NCI-H82 treated with DMSO at 0.1 percent for 48 hours (cell line): ENCODE measurements around the gene GNRHR.
"Not testable (repeated sequence)": the region's sequence is repeated elsewhere in the genome, so short reads cannot be mapped to it uniquely, and the experiment has no call there.

ENCODE experiments used
- DNase-seq: peaks from one replicate; lab custom pipeline; 2025; ENCODE audit not compliant: unreplicated experiment; lab: John Stamatoyannopoulos, UW

The GNRHR gene, protein sequence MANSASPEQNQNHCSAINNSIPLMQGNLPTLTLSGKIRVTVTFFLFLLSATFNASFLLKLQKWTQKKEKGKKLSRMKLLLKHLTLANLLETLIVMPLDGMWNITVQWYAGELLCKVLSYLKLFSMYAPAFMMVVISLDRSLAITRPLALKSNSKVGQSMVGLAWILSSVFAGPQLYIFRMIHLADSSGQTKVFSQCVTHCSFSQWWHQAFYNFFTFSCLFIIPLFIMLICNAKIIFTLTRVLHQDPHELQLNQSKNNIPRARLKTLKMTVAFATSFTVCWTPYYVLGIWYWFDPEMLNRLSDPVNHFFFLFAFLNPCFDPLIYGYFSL

GRCh38 chr4:67754288-67754687, at the start of gene GNRHR:
Gene GNRHR (minus strand): TSS chr4:67754388. CDS start chr4:67754335, 53 bp downstream.
- no peak for DNase-seq

- DNase-seq, result no peak
Observed at GRCh38 chr4:67796810-67797209, 42.6 kb upstream of the GNRHR start.

DNA sequence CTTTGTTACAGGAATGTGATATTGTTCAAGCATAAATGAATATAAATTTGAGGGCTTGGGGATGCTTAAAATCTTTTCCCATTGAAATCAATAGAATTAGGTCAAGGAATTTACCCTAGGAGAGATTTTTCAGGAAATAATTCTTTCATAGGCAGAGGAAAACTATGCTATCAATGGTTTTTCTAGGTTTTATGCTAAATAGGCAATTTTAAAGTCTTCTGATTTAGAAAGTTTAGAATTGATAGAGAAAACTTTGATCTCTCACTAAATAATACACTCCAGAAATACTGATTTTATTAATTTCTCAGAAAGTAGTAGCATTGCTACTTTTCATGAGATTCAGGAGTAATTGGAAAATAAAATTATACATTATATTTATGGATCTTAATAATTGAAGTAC, 36.5 kb upstream of the GNRHR start:
- no peak for DNase-seq

GRCh38 chr4:67787311-67787710, 33.1 kb upstream of the GNRHR start:
- no peak for DNase-seq

DNA sequence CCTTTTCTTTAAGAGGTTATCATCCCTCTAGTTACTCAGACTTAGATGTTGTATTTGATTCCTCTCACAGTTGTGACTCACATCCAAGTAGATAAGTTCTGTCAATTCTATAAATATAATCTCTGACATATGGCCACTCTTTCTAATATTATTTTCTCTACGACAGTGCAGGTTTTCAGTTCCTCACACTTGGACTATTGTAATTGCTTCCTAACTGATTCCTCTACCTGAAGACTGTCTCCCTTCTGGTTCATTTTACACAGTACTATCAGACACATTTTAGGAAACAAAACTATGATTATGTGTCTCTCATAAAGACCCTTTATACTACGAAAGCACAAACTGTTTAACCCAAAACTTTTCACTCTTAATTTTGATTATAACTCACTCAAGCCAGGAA, 31.3 kb upstream of the GNRHR start:
- DNase-seq, result no peak

GRCh38 chr4:67779631-67780030, 25.4 kb upstream of the GNRHR start:
- no peak for DNase-seq

DNA sequence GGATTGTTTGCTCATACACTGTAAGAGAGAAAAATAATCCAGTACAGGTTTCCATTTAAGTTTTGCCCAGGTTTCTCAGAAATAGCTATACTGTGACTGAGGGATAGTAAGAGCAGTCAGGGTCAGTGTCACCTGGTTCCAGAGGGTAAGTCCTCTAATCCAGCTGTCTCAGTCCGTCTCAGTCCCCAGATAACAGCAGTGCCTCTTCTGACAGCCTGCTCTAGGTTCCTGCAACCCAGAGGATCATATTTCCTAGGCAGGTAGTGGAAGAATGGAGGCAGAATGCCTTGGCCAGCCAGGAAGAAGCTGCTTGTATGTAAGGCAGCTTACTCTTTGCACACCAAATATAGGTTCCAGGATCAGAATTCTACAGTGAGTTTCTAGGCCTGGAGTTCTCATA, 22.6 kb upstream of the GNRHR start:
- peak; percentile 59 for DNase-seq

DNA sequence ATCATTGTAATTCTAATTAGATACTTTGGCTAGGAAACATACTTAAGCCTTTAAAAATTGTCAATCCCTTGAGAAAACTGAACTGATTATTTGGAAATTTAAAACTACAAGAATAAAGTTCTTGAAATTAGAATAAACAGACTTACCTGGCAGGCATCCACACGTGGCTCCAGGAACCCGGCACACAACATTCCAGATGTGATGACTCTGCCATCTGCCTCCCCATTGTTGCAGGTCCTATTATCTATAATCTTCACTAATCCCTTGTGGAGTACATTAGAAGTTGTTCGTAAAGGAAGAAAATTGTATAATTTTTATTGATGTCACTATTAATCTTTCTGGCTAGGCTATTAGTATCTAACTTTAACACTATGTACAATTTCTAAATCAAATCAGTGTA, 16.2 kb upstream of the GNRHR start:
- peak; percentile 33 for DNase-seq

DNA sequence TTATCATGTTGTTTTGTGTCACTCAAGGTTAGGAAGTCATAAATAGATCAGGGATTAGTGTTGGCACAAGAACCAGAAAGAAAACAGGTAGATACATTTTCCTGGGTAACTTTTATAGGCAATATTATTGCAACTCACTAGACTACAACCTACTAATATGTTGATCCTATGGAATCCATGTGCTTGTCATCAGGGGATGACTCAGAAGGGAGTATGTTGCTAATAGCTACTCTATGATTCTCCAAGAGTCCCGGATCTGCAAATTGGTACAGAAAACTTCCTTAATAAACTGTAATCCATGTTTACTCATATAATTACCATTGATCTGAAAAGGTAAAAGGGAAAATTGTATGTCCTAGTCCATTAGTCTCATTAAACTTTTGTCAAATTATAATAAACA, 11.7 kb upstream of the GNRHR start:
- no peak for DNase-seq

- no peak for DNase-seq
Observed at GRCh38 chr4:67765401-67765800, 11.2 kb upstream of the GNRHR start.

DNA sequence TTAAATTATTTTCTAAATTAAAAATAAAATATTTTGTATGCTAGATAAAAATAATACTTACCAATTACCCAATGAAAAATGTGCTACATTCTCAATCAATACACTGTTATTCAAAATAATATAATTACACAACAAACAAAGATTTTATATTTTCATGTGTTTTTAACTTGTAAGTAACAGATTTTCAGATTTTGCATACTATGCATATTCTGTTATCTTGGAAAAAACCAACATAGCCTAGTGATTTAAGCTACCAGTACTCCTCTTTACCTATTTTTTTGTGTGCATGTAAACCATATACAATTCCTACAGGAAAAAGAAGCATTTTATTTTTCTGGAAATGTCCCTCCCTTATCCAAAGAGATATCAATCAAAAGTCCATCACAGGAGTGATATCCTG, 10.0 kb upstream of the GNRHR start:
- DNase-seq, result no peak

GRCh38 chr4:67762086-67762485, 7.9 kb upstream of the GNRHR start:
- DNase-seq, result no peak

GRCh38 chr4:67756991-67757390, 2.8 kb upstream of the GNRHR start:
- not testable (repeated sequence) for DNase-seq

GRCh38 chr4:67755974-67756373, 1.8 kb upstream of the GNRHR start:
- no peak for DNase-seq

GRCh38 chr4:67751260-67751659, 2.9 kb downstream of the GNRHR start:
- no peak for DNase-seq

DNA sequence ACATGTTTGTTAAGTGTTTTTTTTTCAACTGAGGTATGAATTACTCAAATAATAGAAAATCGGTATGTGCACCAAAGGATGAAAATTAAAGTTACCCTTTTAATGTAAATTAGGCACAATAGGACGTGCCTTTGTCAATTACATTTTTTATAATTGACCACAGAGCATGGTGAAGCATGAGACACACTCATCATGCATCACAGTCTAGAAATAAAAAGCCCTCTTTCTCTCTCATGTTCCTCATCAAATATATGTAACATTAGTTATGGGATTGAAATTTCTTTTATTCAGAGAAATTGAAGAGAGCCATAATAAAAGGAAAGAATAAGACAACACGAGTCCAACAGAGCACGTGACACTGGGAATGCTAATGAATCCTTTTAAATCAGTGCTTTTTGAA, 3.5 kb downstream of the GNRHR start:
- DNase-seq, result no peak

- DNase-seq, result no peak
Observed at GRCh38 chr4:67749286-67749685, 4.9 kb downstream of the GNRHR start.

- no peak for DNase-seq
Observed at GRCh38 chr4:67746797-67747495, 7.2 kb downstream of the GNRHR start.

- DNase-seq, result no peak
Observed at GRCh38 chr4:67744561-67745283, 9.5 kb downstream of the GNRHR start.

GRCh38 chr4:67743194-67743593, 11.0 kb downstream of the GNRHR start:
- no peak for DNase-seq

DNA sequence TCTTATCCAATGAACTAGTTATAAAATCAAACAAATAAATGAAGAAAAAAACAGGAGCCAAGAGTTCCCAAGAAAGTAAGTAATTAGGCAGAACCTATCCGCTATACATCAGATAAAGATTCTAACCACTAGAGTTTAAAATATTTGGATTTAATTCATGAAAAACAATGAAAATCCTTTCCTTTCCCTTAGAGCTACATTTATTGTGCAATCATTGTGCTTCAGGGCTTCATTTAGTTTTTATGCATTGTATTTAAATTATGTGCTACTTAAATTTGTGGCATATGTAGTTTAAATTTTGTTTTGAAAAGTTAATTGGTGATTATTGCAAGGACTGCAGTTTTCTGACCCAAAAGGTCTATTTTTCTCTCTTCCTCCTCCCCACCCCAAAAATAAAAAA, 17.9 kb downstream of the GNRHR start:
- DNase-seq, result no peak

GRCh38 chr4:67735325-67735724, 18.9 kb downstream of the GNRHR start:
- no peak for DNase-seq
